ENCODE results near the gene PTCD2.
A peak's percentile ranks its signal among the peaks of the same experiment; 100 is the strongest.

The PTCD2 gene

GRCh38 chr5:72298711-72299110 lies 21.5 kb upstream of the PTCD2 start:
- DNase-seq = no peak

DNA sequence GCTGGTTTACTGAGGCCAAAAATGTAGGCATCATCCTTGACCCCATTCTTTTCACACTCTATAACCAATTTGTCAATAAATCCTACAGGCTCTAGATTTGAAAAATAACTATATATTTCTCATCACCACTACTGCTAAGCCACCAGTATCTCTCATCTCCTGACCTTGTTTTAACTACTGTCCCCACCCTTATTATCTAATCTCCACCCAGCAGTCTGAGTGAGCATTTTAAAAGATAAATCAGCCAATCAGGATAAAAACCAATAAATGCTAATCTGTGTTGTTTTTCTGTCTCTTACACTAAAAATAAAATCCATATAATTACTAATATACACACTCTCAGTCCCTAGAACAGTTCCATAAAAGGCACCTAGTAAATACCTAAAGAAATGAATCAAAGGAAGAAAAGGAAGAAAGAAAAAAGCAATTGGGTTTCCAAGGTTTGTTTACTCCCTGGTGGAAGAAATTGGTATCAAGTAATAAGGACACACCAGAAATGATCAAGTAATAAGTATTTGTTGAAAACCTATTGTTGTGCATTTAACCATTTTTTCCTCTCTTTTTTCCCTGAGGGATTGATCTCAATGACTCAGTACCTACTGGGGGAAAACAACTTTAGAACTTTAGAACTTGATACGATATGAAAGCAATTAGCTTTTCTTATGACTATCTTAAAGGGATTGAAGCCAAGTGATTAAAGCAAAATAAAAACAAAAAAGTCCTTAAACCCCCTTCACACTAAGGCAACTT lies 19.4 kb upstream of the PTCD2 start:
- DNase-seq = no peak

DNA sequence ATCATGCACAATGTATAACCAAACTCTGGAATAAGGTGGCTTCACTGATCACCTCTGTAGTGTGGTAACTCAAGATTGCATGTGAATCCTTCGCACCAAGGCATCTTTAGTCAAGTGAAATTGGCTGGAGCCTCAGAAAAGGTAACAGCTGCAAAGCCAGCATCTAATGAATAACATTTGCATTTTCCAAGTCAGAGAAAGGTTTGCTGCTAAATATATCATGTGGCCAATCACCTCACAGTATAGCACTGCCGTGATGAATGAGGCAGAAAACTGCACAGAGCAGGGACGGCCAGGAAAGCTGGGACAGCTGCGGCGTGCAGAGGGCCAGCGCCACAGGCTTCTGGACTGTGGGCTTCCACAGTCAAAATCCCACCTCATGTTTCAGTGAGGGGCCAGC lies 18.6 kb upstream of the PTCD2 start:
- DNase-seq = no peak

GRCh38 chr5:72302171-72302570 lies 18.0 kb upstream of the PTCD2 start:
- no peak for DNase-seq

DNA sequence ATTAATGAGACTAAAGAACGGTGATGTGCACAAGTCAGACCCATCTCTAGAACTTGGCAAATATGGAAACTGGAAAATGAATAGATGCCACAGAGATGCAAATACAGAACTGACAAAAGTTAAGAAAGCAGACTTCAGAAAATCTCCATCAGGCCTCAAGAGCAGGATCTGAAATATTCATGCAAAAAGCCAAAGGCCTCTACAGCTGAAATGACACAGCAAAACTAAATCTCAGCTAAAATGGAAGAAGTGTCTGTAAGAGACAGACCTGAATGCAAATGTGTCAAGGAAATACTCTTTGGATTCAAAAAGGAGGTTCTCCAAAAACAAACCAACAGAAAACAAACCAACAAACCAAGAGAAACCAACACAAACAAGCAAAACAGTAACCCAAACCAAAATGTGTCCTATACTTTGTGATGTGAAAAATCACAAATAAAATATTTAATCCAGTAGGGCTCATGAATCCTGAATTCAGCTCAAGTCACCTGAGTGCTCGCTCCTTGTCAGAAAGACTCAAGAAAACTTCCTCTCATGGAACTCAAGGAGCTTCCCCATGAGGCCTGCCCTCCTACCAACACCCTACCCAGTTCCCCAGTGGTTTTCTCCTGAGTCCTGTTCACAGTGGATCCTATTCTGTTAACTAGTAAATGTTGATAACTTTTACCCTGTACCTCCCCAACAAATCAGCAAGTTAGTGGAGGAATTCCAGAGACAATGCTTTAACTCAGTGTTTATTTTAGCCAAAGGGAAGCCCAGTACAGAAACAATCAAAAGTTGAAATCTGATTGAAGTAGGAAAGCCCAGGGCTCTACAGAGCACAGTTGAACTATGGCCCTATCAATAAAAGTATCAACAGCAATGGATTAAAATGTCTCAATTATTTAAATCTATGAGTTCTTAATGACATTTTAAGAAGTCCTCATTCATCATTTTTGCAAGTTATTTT lies 14.7 kb upstream of the PTCD2 start:
- DNase-seq = no peak

DNA sequence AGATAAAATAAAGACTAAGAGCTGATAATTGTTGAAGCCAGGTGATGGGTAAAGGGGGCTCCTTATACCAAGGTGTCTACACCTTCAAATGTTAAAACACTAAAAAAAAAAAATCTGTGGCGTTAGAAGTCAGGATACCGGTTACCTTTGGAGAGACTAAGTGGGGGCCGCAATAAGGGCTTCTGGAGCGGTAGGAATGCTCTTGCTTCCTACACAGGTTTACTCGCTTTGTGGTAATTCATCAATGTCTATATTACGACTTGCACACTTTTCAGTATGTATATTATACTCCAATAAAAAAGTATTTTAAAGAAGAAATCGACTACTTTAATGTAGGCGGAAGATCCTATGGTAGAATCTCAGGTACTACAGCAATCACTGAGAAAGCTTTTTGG lies 12.6 kb upstream of the PTCD2 start:
- no peak for DNase-seq

- DNase-seq = peak; percentile 97
Measured at GRCh38 chr5:72307968-72308852, 12.0 kb upstream of the PTCD2 start.

DNA sequence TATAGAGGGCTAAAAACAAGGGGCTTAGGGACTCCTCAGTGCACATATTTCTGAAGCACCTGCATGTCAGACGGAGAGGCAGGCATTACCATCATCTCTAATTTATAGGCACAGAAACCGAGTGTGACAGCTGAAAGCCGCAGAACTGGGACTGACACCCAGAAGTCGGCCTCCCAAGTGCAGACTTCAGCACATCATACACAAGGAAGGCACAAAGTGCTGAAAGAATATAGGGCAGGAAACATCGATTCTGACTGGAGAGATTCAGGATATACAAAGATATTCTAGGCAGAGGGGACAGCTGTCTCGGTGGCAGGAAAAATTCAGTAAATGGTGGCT lies 11.4 kb upstream of the PTCD2 start:
- DNase-seq = no peak

- no peak for DNase-seq
Measured at GRCh38 chr5:72313141-72313540, 7.0 kb upstream of the PTCD2 start.

DNA sequence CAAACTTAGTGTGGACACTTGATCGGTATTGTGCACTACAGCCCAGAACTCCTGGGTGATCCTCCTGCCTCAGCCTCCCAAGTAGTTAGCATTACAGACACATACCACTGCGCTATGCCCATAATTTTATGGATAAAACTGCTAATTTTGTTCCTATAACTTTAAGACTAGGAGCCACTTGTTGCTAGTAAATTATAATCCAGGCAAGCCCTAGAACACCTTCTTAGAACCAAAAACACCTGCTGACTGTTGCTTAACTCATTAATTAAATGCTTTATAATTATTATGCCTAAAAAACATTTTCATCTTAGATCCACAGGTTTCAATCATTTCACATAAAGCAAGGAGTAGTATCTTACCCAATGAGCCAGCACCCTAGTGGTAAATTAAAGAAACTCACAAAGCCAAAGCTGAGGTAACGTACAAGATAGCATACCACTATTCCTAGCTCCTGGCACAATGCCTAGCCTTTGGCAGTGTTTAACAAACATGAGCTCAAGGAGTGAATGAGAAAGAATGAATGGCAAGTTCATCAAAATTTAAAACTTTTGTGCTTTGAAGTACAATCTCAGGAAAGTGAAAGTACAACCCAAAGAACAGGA lies 5.5 kb upstream of the PTCD2 start:
- no peak for DNase-seq

DNA sequence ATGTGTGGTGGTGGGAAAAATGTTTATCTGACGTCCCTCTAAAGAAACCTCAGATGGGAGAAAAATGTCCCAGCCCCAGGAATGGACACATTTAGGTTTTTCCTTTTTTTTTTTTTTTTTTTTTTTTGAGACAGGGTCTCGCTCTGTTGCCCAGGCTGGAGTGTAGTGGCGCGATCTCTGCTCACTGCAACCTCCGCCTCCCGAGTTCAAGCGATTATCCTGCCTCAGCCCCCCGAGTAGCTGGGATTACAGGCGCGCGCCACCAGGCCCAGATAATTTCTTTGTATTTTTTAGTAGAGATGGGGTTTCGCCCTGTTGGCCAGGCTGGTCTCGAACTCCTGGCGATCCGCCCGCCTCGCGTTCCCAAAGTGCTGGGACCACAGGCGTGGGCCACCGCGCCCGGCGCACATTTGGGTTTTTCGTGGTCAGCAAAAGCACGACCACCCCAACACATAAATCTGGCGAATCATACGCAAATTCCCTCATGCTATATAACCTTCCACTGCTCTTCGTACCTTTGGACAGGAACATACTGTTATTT lies 668 bp upstream of the PTCD2 start:
- DNase-seq = peak; percentile 51

- DNase-seq = no peak
Measured at GRCh38 chr5:72324189-72324825, 4.1 kb downstream of the PTCD2 start.

DNA sequence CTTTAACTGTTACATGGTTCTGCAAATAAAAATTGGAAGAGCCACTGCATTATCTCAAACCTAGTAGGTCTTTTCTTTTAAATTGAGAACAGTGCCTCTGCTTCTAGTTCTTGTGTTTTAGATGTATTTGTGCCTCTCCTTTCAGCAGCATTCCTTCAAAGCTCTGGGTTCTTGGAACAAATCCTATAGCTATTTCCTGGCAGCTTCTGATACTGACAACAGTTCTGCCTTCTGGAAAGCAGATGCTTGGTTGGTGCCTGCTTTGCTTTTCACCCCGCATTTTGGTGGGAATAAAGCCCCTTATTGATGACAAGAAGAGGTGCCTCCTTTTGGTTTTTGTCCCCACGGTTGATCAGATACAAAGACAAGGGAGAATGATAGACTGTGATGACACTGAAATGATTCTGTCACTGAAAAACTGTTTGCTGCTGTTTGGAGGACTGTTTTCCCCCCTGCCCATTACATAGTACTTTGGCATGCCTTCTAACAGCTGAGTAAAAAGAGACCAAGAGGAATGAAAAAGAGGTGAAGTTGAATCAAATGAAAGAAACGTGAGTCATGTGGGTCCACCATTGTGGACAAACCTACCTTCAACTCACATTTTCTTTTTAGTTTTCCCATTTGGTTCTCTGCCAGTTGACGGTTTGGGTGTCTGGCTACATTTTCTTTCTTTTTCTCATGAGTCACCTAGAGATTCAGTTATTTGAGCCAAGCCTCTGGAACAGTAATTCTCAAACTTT lies 5.6 kb downstream of the PTCD2 start:
- no peak for DNase-seq

- DNase-seq = no peak
Measured at GRCh38 chr5:72326306-72326649, 6.1 kb downstream of the PTCD2 start.

DNA sequence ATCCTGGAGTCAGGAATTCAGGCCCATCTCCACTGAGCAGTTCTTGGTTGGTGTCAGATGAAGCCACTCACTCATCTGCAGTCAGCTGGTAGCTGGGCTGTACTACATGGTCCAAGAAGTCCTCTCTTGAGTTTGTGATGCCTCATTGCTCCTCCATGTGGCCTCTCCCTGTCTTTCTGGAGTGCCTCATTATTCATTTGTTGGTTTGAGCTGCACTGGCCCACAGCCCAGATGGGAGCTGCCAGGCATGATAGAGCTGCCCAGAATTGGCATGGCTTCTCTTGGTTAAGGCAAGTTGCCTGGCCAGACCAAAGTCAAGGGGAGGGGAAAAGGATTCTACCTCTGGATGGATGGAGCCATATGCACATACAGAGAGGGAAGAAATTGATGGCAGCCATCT lies 8.0 kb downstream of the PTCD2 start:
- DNase-seq = no peak

DNA sequence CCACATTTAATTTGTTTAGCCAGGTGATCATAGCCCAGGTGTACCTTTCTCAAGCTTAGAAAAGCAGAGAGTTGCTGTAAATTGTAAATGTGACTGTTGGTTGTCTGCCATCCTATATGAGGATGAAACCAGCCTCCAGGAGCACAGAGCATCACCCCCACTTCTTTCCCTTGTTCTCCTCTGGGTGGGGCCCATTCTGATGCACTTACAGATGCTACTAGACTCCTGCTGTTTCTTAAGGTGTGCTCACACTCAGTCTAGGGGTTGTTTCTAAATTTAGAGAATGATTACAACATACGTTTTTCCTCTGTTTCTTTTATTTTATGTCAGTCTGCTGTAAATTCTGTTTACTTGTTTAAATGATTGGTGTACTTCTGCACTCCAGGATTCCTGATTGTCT lies 10.5 kb downstream of the PTCD2 start:
- no peak for DNase-seq

DNA sequence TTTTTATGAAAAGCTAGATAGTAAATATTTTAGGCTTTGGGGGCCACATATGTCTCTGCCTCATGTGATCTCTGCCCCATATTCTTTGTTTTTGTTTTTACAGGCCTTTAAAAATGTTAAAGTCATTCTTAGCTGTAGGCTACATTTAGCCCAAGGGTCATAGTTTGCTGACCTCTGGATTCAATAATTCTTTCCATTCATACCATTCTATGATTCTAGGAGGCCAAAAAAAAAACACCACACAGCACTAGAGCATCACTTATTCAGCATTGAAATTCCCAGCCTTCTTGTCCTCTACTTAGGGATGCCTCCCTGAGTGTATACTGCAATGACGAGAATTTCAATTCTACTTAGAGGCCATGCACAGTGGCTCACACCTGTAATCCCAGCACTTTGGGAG lies 17.0 kb downstream of the PTCD2 start:
- DNase-seq = no peak

- DNase-seq = no peak
Measured at GRCh38 chr5:72338689-72339209, 18.6 kb downstream of the PTCD2 start.

- no peak for DNase-seq
Measured at GRCh38 chr5:72346398-72346797, 26.2 kb downstream of the PTCD2 start.

- DNase-seq = peak; percentile 28
Measured at GRCh38 chr5:72347801-72348308, 27.7 kb downstream of the PTCD2 start.

DNA sequence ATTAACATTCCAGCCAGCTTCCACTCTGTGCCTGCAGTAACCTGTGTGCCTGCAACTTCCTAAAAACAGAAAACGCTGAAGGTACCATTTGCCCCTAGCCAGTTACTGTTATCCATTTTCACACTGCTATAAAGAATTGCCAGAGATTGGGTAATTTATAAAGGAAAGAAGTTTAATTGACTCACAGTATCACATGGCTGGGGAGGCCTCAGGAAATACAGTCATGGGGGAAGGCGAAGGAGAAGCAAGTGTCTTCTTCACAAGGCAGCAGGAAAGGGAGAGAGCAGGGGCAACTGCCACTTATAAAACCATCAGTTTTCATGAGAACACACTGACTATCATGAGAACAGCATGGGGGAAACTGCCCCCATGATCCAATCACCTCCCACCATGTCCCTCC lies 31.2 kb downstream of the PTCD2 start:
- DNase-seq = no peak
